ENCODE measurements around the gene ATP5ME. TPM values are rescaled to one million over a fixed set of nuclear protein-coding genes. Genes with fewer than 3 reads are reported as not detected.

Gene ATP5ME
- total RNA-seq, 1 experiment from 2014 or later = 330 TPM

DNA sequence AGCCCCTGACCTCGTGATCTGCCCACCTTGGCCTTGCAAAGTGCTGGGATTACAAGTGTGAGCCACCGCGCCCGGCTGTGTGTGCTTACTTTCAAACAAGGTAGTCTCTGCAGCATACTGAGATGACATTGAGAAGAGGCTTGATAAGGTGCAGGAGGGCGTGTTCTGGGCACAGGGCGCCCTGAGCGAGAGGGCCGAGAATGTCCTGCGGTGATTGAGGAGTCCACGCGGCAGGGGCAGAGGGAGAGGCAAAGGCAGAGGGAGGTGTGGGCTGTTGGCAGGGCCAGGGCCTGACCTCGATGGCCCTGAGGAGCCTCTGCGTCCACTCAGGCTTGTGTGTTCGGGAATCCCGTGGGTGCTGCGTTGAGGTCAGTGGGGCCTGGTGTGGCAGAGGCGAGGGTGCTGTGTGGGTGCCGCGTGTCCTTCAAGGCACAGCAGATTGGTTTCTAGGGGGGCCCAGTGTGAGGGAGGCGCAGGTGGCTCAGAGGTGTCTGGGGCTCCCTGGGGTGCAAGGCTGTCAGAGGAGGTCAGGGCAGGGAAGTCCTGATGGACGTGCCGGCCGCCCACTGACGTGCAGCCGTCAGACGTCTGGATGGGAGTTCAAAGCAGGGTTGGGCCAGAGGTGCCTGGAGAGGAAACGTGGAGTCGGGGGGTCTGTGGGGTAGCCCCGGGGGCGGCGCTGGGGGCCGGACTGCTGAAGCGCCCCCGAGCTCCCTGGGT is 43.7 kb upstream of the ATP5ME start:
- POLR2A ChIA-PET = no interaction called here

More for the DNA sequence above, 43.7 kb upstream of the ATP5ME start:
- no peak overlapping the region for H3K27ac ChIP-seq (ENCODE audit: low read depth, low read length)
- no peak overlapping the region for H2AFZ ChIP-seq (ENCODE audit: low read depth, low read length, poor library complexity, severe bottlenecking)
- H4K20me1 ChIP-seq (ENCODE audit: insufficient read depth) = no peaks in the 10 kb centered on the region
- no peak overlapping the region for H3K4me3 ChIP-seq (replicated peaks in 1 of 2; ENCODE audit: low read depth in 1 of 2, low read length in 2 of 2)
- intact Hi-C loops (cut with micrococcal nuclease) = no loop called here
- ChIA-PET RAD21 (ENCODE audit: low non-redundant PET in 1 of 2, low total read pairs in 2 of 2, uncharacterized antibody in 2 of 2, unreplicated experiment in 2 of 2) (no interaction called here), CTCF (no interaction called here)
- TF ChIP-seq ELF1 (IDR thresholded peaks at IDR 0.05; ENCODE audit: borderline replicate concordance, low read depth) = no peak
- TF ChIP-seq, protein P1, sequence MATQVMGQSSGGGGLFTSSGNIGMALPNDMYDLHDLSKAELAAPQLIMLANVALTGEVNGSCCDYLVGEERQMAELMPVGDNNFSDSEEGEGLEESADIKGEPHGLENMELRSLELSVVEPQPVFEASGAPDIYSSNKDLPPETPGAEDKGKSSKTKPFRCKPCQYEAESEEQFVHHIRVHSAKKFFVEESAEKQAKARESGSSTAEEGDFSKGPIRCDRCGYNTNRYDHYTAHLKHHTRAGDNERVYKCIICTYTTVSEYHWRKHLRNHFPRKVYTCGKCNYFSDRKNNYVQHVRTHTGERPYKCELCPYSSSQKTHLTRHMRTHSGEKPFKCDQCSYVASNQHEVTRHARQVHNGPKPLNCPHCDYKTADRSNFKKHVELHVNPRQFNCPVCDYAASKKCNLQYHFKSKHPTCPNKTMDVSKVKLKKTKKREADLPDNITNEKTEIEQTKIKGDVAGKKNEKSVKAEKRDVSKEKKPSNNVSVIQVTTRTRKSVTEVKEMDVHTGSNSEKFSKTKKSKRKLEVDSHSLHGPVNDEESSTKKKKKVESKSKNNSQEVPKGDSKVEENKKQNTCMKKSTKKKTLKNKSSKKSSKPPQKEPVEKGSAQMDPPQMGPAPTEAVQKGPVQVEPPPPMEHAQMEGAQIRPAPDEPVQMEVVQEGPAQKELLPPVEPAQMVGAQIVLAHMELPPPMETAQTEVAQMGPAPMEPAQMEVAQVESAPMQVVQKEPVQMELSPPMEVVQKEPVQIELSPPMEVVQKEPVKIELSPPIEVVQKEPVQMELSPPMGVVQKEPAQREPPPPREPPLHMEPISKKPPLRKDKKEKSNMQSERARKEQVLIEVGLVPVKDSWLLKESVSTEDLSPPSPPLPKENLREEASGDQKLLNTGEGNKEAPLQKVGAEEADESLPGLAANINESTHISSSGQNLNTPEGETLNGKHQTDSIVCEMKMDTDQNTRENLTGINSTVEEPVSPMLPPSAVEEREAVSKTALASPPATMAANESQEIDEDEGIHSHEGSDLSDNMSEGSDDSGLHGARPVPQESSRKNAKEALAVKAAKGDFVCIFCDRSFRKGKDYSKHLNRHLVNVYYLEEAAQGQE (IDR thresholded peaks at IDR 0.05; ENCODE audit: low read depth) = no peak
- TF ChIP-seq EGR1 (IDR thresholded peaks at IDR 0.05; ENCODE audit: low read depth) = no peak
- no peak for TF ChIP-seq ZNF274 (IDR thresholded peaks at IDR 0.05; ENCODE audit: low read depth, low read length)
- TF ChIP-seq EZH2 (IDR thresholded peaks at IDR 0.05) = no peak
- H3K4me1 ChIP-seq (ENCODE audit: control insufficient read depth in 1 of 2, insufficient read depth in 2 of 2, low read length in 2 of 2) = no peaks in the 10 kb centered on the region
- no peak for DNase-seq (ENCODE audit: low read depth, low spot score)
- H3K27me3 ChIP-seq (ENCODE audit: insufficient read depth, low read length) = no peaks in the 10 kb centered on the region
- no peak for ATAC-seq
- BruUV-seq (replicated peaks) = no TSS peak
- no peaks in the 10 kb centered on the region for H3K9me2 ChIP-seq (ENCODE audit: insufficient read depth)
- H3K9ac ChIP-seq (ENCODE audit: low read length) = no peak overlapping the region
- peaks cover 0 to 3% of the 10 kb centered on the region in 2 experiments; a peak in 1 of 4 replicates for H3K36me3 ChIP-seq (ENCODE audit: control insufficient read depth in 1 of 2, insufficient read depth in 2 of 2, low read length in 2 of 2)
- no peaks in the 10 kb centered on the region for H3K9me3 ChIP-seq (ENCODE audit: control insufficient read depth in 1 of 2, insufficient read depth in 1 of 2, low read depth in 1 of 2, low read length in 2 of 2)
- H3K79me2 ChIP-seq (ENCODE audit: insufficient read depth, low read length) = peaks cover 72% of the 10 kb centered on the region
- H3K4me2 ChIP-seq (ENCODE audit: low read length) = no peak overlapping the region
